Fibroblast of mammary gland (primary cell): ENCODE data around the gene HASPIN.

Source experiments
- DNase-seq: peaks from one replicate; pipeline ENCODE4 v3.0.0-alpha.2; 2010; ENCODE audit warnings: low read depth
- H3K4me3 ChIP-seq: 2 replicates; pipeline ENCODE4 v1.5.1; 2011; ENCODE audit warnings: low read depth, mild to moderate bottlenecking, low read length, moderate library complexity; ENCODE audit not compliant: control insufficient read depth
- TF ChIP-seq, protein P1 (sequence below): conservative IDR thresholded peaks from 2 replicates; pipeline ENCODE4 v1.5.1; 2011; ENCODE audit warnings: low read depth, low read length, inconsistent platforms; ENCODE audit not compliant: control insufficient read depth, insufficient read depth

The HASPIN gene

GRCh38 chr17:3747805-3748204 lies 24.1 kb downstream of the HASPIN start:
- DNase-seq = no peak
- no peak overlapping the region for H3K4me3 ChIP-seq
- TF ChIP-seq, protein P1, sequence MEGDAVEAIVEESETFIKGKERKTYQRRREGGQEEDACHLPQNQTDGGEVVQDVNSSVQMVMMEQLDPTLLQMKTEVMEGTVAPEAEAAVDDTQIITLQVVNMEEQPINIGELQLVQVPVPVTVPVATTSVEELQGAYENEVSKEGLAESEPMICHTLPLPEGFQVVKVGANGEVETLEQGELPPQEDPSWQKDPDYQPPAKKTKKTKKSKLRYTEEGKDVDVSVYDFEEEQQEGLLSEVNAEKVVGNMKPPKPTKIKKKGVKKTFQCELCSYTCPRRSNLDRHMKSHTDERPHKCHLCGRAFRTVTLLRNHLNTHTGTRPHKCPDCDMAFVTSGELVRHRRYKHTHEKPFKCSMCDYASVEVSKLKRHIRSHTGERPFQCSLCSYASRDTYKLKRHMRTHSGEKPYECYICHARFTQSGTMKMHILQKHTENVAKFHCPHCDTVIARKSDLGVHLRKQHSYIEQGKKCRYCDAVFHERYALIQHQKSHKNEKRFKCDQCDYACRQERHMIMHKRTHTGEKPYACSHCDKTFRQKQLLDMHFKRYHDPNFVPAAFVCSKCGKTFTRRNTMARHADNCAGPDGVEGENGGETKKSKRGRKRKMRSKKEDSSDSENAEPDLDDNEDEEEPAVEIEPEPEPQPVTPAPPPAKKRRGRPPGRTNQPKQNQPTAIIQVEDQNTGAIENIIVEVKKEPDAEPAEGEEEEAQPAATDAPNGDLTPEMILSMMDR = no peak

DNA sequence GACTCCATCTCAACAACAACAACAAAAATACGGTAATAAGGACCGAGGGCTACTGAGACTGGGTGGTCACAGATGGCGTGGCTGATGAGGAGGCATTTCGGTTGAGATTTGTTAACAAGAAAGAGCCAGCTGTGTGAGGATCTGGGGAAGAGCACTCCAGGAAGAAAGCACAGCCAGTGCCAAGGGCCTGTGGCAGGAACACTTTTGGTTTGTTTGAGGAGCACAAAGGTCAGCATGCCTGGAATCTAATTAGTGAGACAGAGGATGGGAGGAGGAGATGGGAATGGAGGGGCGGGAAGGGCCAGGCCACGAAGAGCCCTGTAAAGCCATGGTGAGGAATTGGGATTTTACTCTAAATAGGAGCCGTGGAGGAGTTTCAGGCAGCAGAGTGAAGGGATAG lies 24.9 kb downstream of the HASPIN start:
- TF ChIP-seq, protein P1 = no peak
- no peak for DNase-seq
- H3K4me3 ChIP-seq = no peak overlapping the region

DNA sequence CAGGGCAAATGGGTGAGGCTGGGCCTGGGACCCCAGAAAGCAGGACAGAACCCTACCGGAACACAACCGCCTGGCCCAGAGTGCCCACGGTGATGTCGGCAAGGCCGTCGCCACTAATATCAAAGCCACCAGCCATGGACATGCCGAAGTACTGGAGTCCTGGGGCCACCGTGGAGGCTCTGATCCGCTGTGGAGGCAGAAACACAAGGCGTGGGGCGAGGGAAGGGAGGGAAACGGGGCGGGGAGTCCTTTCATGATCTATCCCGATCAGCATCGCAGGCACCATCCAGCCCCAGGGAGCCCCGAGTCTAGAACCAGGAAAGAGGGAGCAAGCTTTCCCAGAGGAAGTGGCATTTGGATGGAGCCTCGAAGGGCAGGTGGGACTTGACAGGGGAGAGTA lies 26.6 kb downstream of the HASPIN start:
- TF ChIP-seq, protein P1 = no peak
- H3K4me3 ChIP-seq = no peak overlapping the region
- DNase-seq = no peak

DNA sequence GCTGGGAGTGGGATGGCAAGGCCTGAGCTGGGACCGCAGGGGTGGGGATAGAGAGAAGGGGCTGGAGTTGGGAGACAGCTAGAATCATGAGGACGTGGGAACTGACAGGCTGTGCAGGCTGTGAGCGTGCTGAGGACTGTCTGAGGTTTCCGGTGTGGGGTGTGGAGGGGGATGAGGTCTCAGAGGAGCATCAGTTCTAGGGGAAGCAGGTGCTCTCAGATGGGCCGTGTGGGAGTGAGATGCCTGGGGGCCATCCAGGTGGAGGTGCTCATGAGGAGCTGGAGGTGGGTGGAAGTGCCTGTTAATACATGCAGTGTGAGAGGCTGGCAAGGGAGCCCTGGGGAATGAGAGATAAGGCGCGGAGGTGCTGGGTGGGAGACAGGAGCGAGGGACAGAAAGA lies 27.2 kb downstream of the HASPIN start:
- no peak overlapping the region for H3K4me3 ChIP-seq
- no peak for DNase-seq
- TF ChIP-seq, protein P1 = no peak

- H3K4me3 ChIP-seq = no peak overlapping the region
- TF ChIP-seq, protein P1 = no peak
- DNase-seq = no peak
Observed at GRCh38 chr17:3751836-3752235, 28.1 kb downstream of the HASPIN start.

- DNase-seq = no peak
- no peak overlapping the region for H3K4me3 ChIP-seq
- TF ChIP-seq, protein P1 = no peak
Observed at GRCh38 chr17:3753624-3754023, 29.9 kb downstream of the HASPIN start.

- H3K4me3 ChIP-seq = no peak overlapping the region
- TF ChIP-seq, protein P1 = no peak
- no peak for DNase-seq
Observed at GRCh38 chr17:3754066-3754457, 30.4 kb downstream of the HASPIN start.
